Measurements from ENCODE around the gene SCO1. TPM values are rescaled to one million over a fixed set of nuclear protein-coding genes. Genes with fewer than 3 reads are reported as not detected.

The SCO1 gene
- total RNA-seq, 1 donor from 2014 or later = 20.6 TPM

GRCh38 chr17:10742431-10742830 lies 45.1 kb upstream of the SCO1 start:
- H3K4me3 Mint-ChIP-seq (ENCODE audit: unreplicated experiment) = no peak overlapping the region
- H3K4me1 Mint-ChIP-seq (ENCODE audit: low read depth, unreplicated experiment) = peaks cover 6% of the 10 kb centered on the region
- no peak for DNase-seq
- H3K27me3 Mint-ChIP-seq (ENCODE audit: unreplicated experiment) = peaks cover 6% of the 10 kb centered on the region
- no peaks in the 10 kb centered on the region for H3K36me3 Mint-ChIP-seq (ENCODE audit: unreplicated experiment)
- peaks cover 4% of the 10 kb centered on the region for H3K9me3 Mint-ChIP-seq (ENCODE audit: unreplicated experiment)
- no peak for TF ChIP-seq CTCF (IDR thresholded peaks at IDR 0.05; ENCODE audit: partially characterized antibody, unreplicated experiment)
- no peak overlapping the region for H3K27ac Mint-ChIP-seq (ENCODE audit: unreplicated experiment)

GRCh38 chr17:10741416-10742135 lies 44.2 kb upstream of the SCO1 start:
- no peak overlapping the region for H3K4me3 Mint-ChIP-seq (ENCODE audit: unreplicated experiment)
- no peak for DNase-seq
- H3K27me3 Mint-ChIP-seq (ENCODE audit: unreplicated experiment) = peaks cover 6% of the 10 kb centered on the region
- no peak overlapping the region for H3K27ac Mint-ChIP-seq (ENCODE audit: unreplicated experiment)
- H3K9me3 Mint-ChIP-seq (ENCODE audit: unreplicated experiment) = peaks cover 4% of the 10 kb centered on the region
- peaks cover 8% of the 10 kb centered on the region for H3K4me1 Mint-ChIP-seq (ENCODE audit: low read depth, unreplicated experiment)
- no peaks in the 10 kb centered on the region for H3K36me3 Mint-ChIP-seq (ENCODE audit: unreplicated experiment)
- TF ChIP-seq CTCF (IDR thresholded peaks at IDR 0.05; ENCODE audit: partially characterized antibody, unreplicated experiment) = no peak

GRCh38 chr17:10739386-10739785 lies 42.1 kb upstream of the SCO1 start:
- H3K27me3 Mint-ChIP-seq (ENCODE audit: unreplicated experiment) = peaks cover 5% of the 10 kb centered on the region
- peak overlapping the region; percentile 94 for H3K27ac Mint-ChIP-seq (ENCODE audit: unreplicated experiment)
- H3K4me3 Mint-ChIP-seq (ENCODE audit: unreplicated experiment) = peak overlapping the region; percentile 77
- peaks cover 4% of the 10 kb centered on the region for H3K9me3 Mint-ChIP-seq (ENCODE audit: unreplicated experiment)
- H3K36me3 Mint-ChIP-seq (ENCODE audit: unreplicated experiment) = no peaks in the 10 kb centered on the region
- TF ChIP-seq CTCF (IDR thresholded peaks at IDR 0.05; ENCODE audit: partially characterized antibody, unreplicated experiment) = no peak
- peak; percentile 30 for DNase-seq
- peaks cover 8% of the 10 kb centered on the region for H3K4me1 Mint-ChIP-seq (ENCODE audit: low read depth, unreplicated experiment)

- no peak for TF ChIP-seq CTCF (IDR thresholded peaks at IDR 0.05; ENCODE audit: partially characterized antibody, unreplicated experiment)
- H3K9me3 Mint-ChIP-seq (ENCODE audit: unreplicated experiment) = peaks cover 3% of the 10 kb centered on the region
- no peak overlapping the region for H3K27ac Mint-ChIP-seq (ENCODE audit: unreplicated experiment)
- no peaks in the 10 kb centered on the region for H3K36me3 Mint-ChIP-seq (ENCODE audit: unreplicated experiment)
- H3K27me3 Mint-ChIP-seq (ENCODE audit: unreplicated experiment) = peaks cover 7% of the 10 kb centered on the region
- H3K4me1 Mint-ChIP-seq (ENCODE audit: low read depth, unreplicated experiment) = peaks cover 8% of the 10 kb centered on the region
- no peak overlapping the region for H3K4me3 Mint-ChIP-seq (ENCODE audit: unreplicated experiment)
- DNase-seq = no peak
Measured at GRCh38 chr17:10738521-10739258, 41.4 kb upstream of the SCO1 start.

- peaks cover 3% of the 10 kb centered on the region for H3K9me3 Mint-ChIP-seq (ENCODE audit: unreplicated experiment)
- peaks cover 8% of the 10 kb centered on the region for H3K4me1 Mint-ChIP-seq (ENCODE audit: low read depth, unreplicated experiment)
- no peaks in the 10 kb centered on the region for H3K36me3 Mint-ChIP-seq (ENCODE audit: unreplicated experiment)
- no peak for TF ChIP-seq CTCF (IDR thresholded peaks at IDR 0.05; ENCODE audit: partially characterized antibody, unreplicated experiment)
- H3K4me3 Mint-ChIP-seq (ENCODE audit: unreplicated experiment) = no peak overlapping the region
- DNase-seq = no peak
- no peak overlapping the region for H3K27ac Mint-ChIP-seq (ENCODE audit: unreplicated experiment)
- H3K27me3 Mint-ChIP-seq (ENCODE audit: unreplicated experiment) = peaks cover 7% of the 10 kb centered on the region
Measured at GRCh38 chr17:10737736-10738135, 40.4 kb upstream of the SCO1 start.
